ENCODE results near the gene PPFIBP2.
"Not testable (repeated sequence)": the region's sequence is repeated elsewhere in the genome, so short reads cannot be mapped to it uniquely, and the experiment has no call there.

Gene PPFIBP2

GRCh38 chr11:7657306-7658025 lies 143.7 kb downstream of the PPFIBP2 start:
- no peaks in the 10 kb centered on the region for H3K36me3 Mint-ChIP-seq (ENCODE audit: low read depth)
- H3K4me3 Mint-ChIP-seq = no peak overlapping the region
- no peaks in the 10 kb centered on the region for H3K4me1 Mint-ChIP-seq (ENCODE audit: low read depth)
- H3K9me3 Mint-ChIP-seq = no peaks in the 10 kb centered on the region
- no peak overlapping the region for H3K27ac Mint-ChIP-seq
- H3K27me3 Mint-ChIP-seq (ENCODE audit: low read depth) = no peaks in the 10 kb centered on the region

- H3K4me1 Mint-ChIP-seq (ENCODE audit: low read depth); H3K36me3 Mint-ChIP-seq (ENCODE audit: low read depth); H3K9me3 Mint-ChIP-seq; H3K27ac Mint-ChIP-seq; H3K4me3 Mint-ChIP-seq; H3K27me3 Mint-ChIP-seq (ENCODE audit: low read depth): not testable (repeated sequence)
Measured at GRCh38 chr11:7663531-7663930, 149.7 kb downstream of the PPFIBP2 start.

- no peaks in the 10 kb centered on the region for H3K27me3 Mint-ChIP-seq (ENCODE audit: low read depth)
- no peaks in the 10 kb centered on the region for H3K36me3 Mint-ChIP-seq (ENCODE audit: low read depth)
- no peak overlapping the region for H3K27ac Mint-ChIP-seq
- no peaks in the 10 kb centered on the region for H3K4me1 Mint-ChIP-seq (ENCODE audit: low read depth)
- no peak overlapping the region for H3K4me3 Mint-ChIP-seq
- H3K9me3 Mint-ChIP-seq = no peaks in the 10 kb centered on the region
Measured at GRCh38 chr11:7664867-7665266, 151.1 kb downstream of the PPFIBP2 start.

- H3K4me1 Mint-ChIP-seq (ENCODE audit: low read depth) = peaks cover 3% of the 10 kb centered on the region
- H3K4me3 Mint-ChIP-seq = no peak overlapping the region
- no peaks in the 10 kb centered on the region for H3K27me3 Mint-ChIP-seq (ENCODE audit: low read depth)
- H3K9me3 Mint-ChIP-seq = no peaks in the 10 kb centered on the region
- H3K27ac Mint-ChIP-seq = no peak overlapping the region
- H3K36me3 Mint-ChIP-seq (ENCODE audit: low read depth) = no peaks in the 10 kb centered on the region
Measured at GRCh38 chr11:7665473-7666291, 151.9 kb downstream of the PPFIBP2 start.

GRCh38 chr11:7666292-7666866 lies 152.6 kb downstream of the PPFIBP2 start:
- Mint-ChIP-seq H3K9me3 (no peaks in the 10 kb centered on the region), H3K36me3 (ENCODE audit: low read depth) (no peaks in the 10 kb centered on the region), H3K4me3 (no peak overlapping the region), H3K27me3 (ENCODE audit: low read depth) (no peaks in the 10 kb centered on the region), H3K4me1 (ENCODE audit: low read depth) (peaks cover 5% of the 10 kb centered on the region), H3K27ac (no peak overlapping the region)

GRCh38 chr11:7667460-7667859 lies 153.7 kb downstream of the PPFIBP2 start:
- Mint-ChIP-seq H3K27me3 (ENCODE audit: low read depth) (peaks cover 3% of the 10 kb centered on the region), H3K36me3 (ENCODE audit: low read depth) (no peaks in the 10 kb centered on the region), H3K4me3 (no peak overlapping the region), H3K9me3 (no peaks in the 10 kb centered on the region), H3K4me1 (ENCODE audit: low read depth) (peaks cover 5% of the 10 kb centered on the region), H3K27ac (no peak overlapping the region)

- peaks cover 9% of the 10 kb centered on the region for H3K27me3 Mint-ChIP-seq (ENCODE audit: low read depth)
- peaks cover 8% of the 10 kb centered on the region for H3K4me1 Mint-ChIP-seq (ENCODE audit: low read depth)
- no peaks in the 10 kb centered on the region for H3K36me3 Mint-ChIP-seq (ENCODE audit: low read depth)
- no peak overlapping the region for H3K27ac Mint-ChIP-seq
- H3K9me3 Mint-ChIP-seq = no peaks in the 10 kb centered on the region
- H3K4me3 Mint-ChIP-seq = no peak overlapping the region
Measured at GRCh38 chr11:7668464-7668863, 154.7 kb downstream of the PPFIBP2 start.

GRCh38 chr11:7668911-7669310 lies 155.1 kb downstream of the PPFIBP2 start:
- Mint-ChIP-seq H3K27me3 (ENCODE audit: low read depth) (peaks cover 11% of the 10 kb centered on the region), H3K9me3 (no peaks in the 10 kb centered on the region), H3K36me3 (ENCODE audit: low read depth) (no peaks in the 10 kb centered on the region), H3K27ac (no peak overlapping the region), H3K4me3 (no peak overlapping the region), H3K4me1 (ENCODE audit: low read depth) (peaks cover 8% of the 10 kb centered on the region)

- Mint-ChIP-seq H3K36me3 (ENCODE audit: low read depth) (no peaks in the 10 kb centered on the region), H3K27ac (no peak overlapping the region), H3K9me3 (no peaks in the 10 kb centered on the region), H3K4me1 (ENCODE audit: low read depth) (peaks cover 12% of the 10 kb centered on the region), H3K27me3 (ENCODE audit: low read depth) (peaks cover 28% of the 10 kb centered on the region), H3K4me3 (no peak overlapping the region)
Measured at GRCh38 chr11:7670641-7671040, 156.8 kb downstream of the PPFIBP2 start.

GRCh38 chr11:7671347-7672215 lies 157.8 kb downstream of the PPFIBP2 start:
- peaks cover 12% of the 10 kb centered on the region for H3K4me1 Mint-ChIP-seq (ENCODE audit: low read depth)
- peaks cover 37% of the 10 kb centered on the region for H3K27me3 Mint-ChIP-seq (ENCODE audit: low read depth)
- no peak overlapping the region for H3K4me3 Mint-ChIP-seq
- no peaks in the 10 kb centered on the region for H3K36me3 Mint-ChIP-seq (ENCODE audit: low read depth)
- H3K27ac Mint-ChIP-seq = no peak overlapping the region
- no peaks in the 10 kb centered on the region for H3K9me3 Mint-ChIP-seq

GRCh38 chr11:7672276-7672959 lies 158.6 kb downstream of the PPFIBP2 start:
- Mint-ChIP-seq H3K27me3 (ENCODE audit: low read depth) (peaks cover 43% of the 10 kb centered on the region), H3K27ac (no peak overlapping the region), H3K4me3 (peak overlapping the region; percentile 33), H3K9me3 (no peaks in the 10 kb centered on the region), H3K36me3 (ENCODE audit: low read depth) (no peaks in the 10 kb centered on the region), H3K4me1 (ENCODE audit: low read depth) (peaks cover 12% of the 10 kb centered on the region)

- peak within 1 kb of the TSS; percentile 69 for H3K4me3 Mint-ChIP-seq
- no peaks in the 10 kb centered on the region for H3K9me3 Mint-ChIP-seq
- H3K27ac Mint-ChIP-seq = no peak within 1 kb of the TSS
- no peaks in the 10 kb centered on the region for H3K36me3 Mint-ChIP-seq (ENCODE audit: low read depth)
- H3K4me1 Mint-ChIP-seq (ENCODE audit: low read depth) = peaks cover 12% of the 10 kb centered on the region
- H3K27me3 Mint-ChIP-seq (ENCODE audit: low read depth) = peaks cover 50% of the 10 kb centered on the region
Measured at GRCh38 chr11:7672960-7673723, 159.3 kb downstream of the PPFIBP2 start, which contains the start of gene CYB5R2. TSS of gene CYB5R2 (minus strand) at chr11:7673500. CDS start at chr11:7672825, 675 bp downstream.

- peaks cover 52% of the 10 kb centered on the region for H3K27me3 Mint-ChIP-seq (ENCODE audit: low read depth)
- H3K4me3 Mint-ChIP-seq = peak overlapping the region; percentile 69
- no peaks in the 10 kb centered on the region for H3K9me3 Mint-ChIP-seq
- H3K4me1 Mint-ChIP-seq (ENCODE audit: low read depth) = peaks cover 12% of the 10 kb centered on the region
- H3K36me3 Mint-ChIP-seq (ENCODE audit: low read depth) = no peaks in the 10 kb centered on the region
- H3K27ac Mint-ChIP-seq = no peak overlapping the region
Measured at GRCh38 chr11:7673724-7674434, 160.1 kb downstream of the PPFIBP2 start.
